HEK293 (cell line): ENCODE results near the gene RUNX1.

Source experiments
- CTCF ChIA-PET: fragments of 350-600 bp; formaldehyde crosslinking; extraction: SDS; loops from one replicate; lab custom pipeline; 2021; ENCODE audit warnings: antibody characterized with exemption; lab: Yijun Ruan, JAX
- POLR2A ChIA-PET: fragments of 300-600 bp; formaldehyde crosslinking; extraction: SDS; loops from one replicate; lab custom pipeline; 2020; ENCODE audit warnings: antibody characterized with exemption, inconsistent platforms; lab: Yijun Ruan, JAX
- H3K27ac ChIP-seq: fragments of 200-500 bp; sonication (Bioruptor generic); 2 replicates; pipeline ENCODE4 v1.5.1; 2014; ENCODE audit warnings: low read depth, low read length, control low read depth, inconsistent platforms; ENCODE audit errors: extremely low read depth
- H3K36me3 ChIP-seq, 2 experiments: fragments of 200-500 bp in 1 of 2; sonication (Bioruptor generic) in 1 of 2; 1 replicate in 1 of 2; 2 replicates in 1 of 2; pipeline ENCODE4 v1.5.1; 2014 to 2017; ENCODE audit warnings: inconsistent platforms in 2 of 2, low read length in 2 of 2; ENCODE audit not compliant: control insufficient read depth in 2 of 2, insufficient read depth in 1 of 2
- H3K4me1 ChIP-seq: fragments of 200-500 bp; sonication (Bioruptor generic); 2 replicates; pipeline ENCODE4 v1.5.1; 2014; ENCODE audit warnings: mild to moderate bottlenecking, low read length, inconsistent platforms; ENCODE audit not compliant: control insufficient read depth, insufficient read depth
- H3K4me3 ChIP-seq: 2 replicates; pipeline ENCODE4 v1.5.1; 2011; ENCODE audit warnings: low read depth, mild to moderate bottlenecking, control low read depth, low read length, moderate library complexity
- H3K9me3 ChIP-seq: fragments of 200-500 bp; sonication (Bioruptor generic); 2 replicates; pipeline ENCODE4 v1.5.1; 2014; ENCODE audit warnings: low read depth, low read length, inconsistent platforms; ENCODE audit not compliant: control insufficient read depth, insufficient read depth
- EGR2 ChIP-seq: fragments of 450-650 bp; formaldehyde crosslinking; IDR thresholded peaks from 2 replicates; pipeline ENCODE4 v1.5.1; 2016; ENCODE audit warnings: low read depth, missing biosample characterization, missing genetic modification characterization
- GFI1B ChIP-seq: fragments of 450-650 bp; formaldehyde crosslinking; IDR thresholded peaks from 2 replicates; pipeline ENCODE4 v1.5.1; 2016; ENCODE audit warnings: missing biosample characterization, missing genetic modification characterization
- GLIS1 ChIP-seq: fragments of 450-650 bp; formaldehyde crosslinking; IDR thresholded peaks from 2 replicates; pipeline ENCODE4 v1.5.1; 2016; ENCODE audit warnings: missing biosample characterization, missing genetic modification characterization
- OVOL3 ChIP-seq: fragments of 450-650 bp; formaldehyde crosslinking; IDR thresholded peaks from 2 replicates; pipeline ENCODE4 v1.5.1; 2016; ENCODE audit warnings: missing biosample characterization, missing genetic modification characterization
- SCRT2 ChIP-seq: fragments of 450-650 bp; formaldehyde crosslinking; IDR thresholded peaks from 2 replicates; pipeline ENCODE4 v1.5.1; 2016; ENCODE audit warnings: missing biosample characterization, missing genetic modification characterization
- ZBTB17 ChIP-seq: fragments of 450-650 bp; formaldehyde crosslinking; IDR thresholded peaks from 2 replicates; pipeline ENCODE4 v1.5.1; 2016; ENCODE audit warnings: missing biosample characterization, missing genetic modification characterization
- ZBTB7A ChIP-seq: fragments of 450-650 bp; formaldehyde crosslinking; IDR thresholded peaks from 2 replicates; pipeline ENCODE4 v1.5.1; 2016; ENCODE audit warnings: low read depth, missing biosample characterization, missing genetic modification characterization
- ZEB2 ChIP-seq: fragments of 450-650 bp; formaldehyde crosslinking; IDR thresholded peaks from 2 replicates; pipeline ENCODE4 v1.5.1; 2016; ENCODE audit warnings: missing biosample characterization, missing genetic modification characterization
- ZNF324 ChIP-seq: fragments of 450-650 bp; formaldehyde crosslinking; IDR thresholded peaks from 2 replicates; pipeline ENCODE4 v1.5.1; 2016; ENCODE audit warnings: missing biosample characterization, missing genetic modification characterization
- ZNF354C ChIP-seq: fragments of 450-650 bp; formaldehyde crosslinking; IDR thresholded peaks from 2 replicates; pipeline ENCODE4 v1.5.1; 2016; ENCODE audit warnings: missing biosample characterization, missing genetic modification characterization, low read depth, borderline replicate concordance
- ZNF433 ChIP-seq: fragments of 450-650 bp; formaldehyde crosslinking; IDR thresholded peaks from 2 replicates; pipeline ENCODE4 v1.5.1; 2016; ENCODE audit warnings: missing biosample characterization, missing genetic modification characterization, low read depth
- ZNF571 ChIP-seq: fragments of 450-650 bp; formaldehyde crosslinking; IDR thresholded peaks from 2 replicates; pipeline ENCODE4 v1.5.0; 2017; ENCODE audit warnings: missing biosample characterization, missing genetic modification characterization
- ZNF600 ChIP-seq: fragments of 450-650 bp; formaldehyde crosslinking; IDR thresholded peaks from 2 replicates; pipeline ENCODE4 v1.5.1; 2016; ENCODE audit warnings: missing biosample characterization, missing genetic modification characterization
- ZNF624 ChIP-seq: fragments of 450-650 bp; formaldehyde crosslinking; IDR thresholded peaks from 2 replicates; pipeline ENCODE4 v1.5.1; 2017; ENCODE audit warnings: missing biosample characterization, missing genetic modification characterization
- ZNF654 ChIP-seq: fragments of 450-650 bp; formaldehyde crosslinking; IDR thresholded peaks from 2 replicates; pipeline ENCODE4 v1.5.1; 2016; ENCODE audit warnings: low read depth, missing biosample characterization, missing genetic modification characterization
- ZNF701 ChIP-seq: fragments of 450-650 bp; formaldehyde crosslinking; IDR thresholded peaks from 2 replicates; pipeline ENCODE4 v1.5.1; 2016; ENCODE audit warnings: missing biosample characterization, missing genetic modification characterization
- ZSCAN23 ChIP-seq: fragments of 450-650 bp; formaldehyde crosslinking; IDR thresholded peaks from 2 replicates; pipeline ENCODE4 v1.5.1; 2016; ENCODE audit warnings: missing biosample characterization, missing genetic modification characterization
- TF ChIP-seq, protein P1 (sequence below): fragments of 450-650 bp; formaldehyde crosslinking; IDR thresholded peaks from 2 replicates; pipeline ENCODE4 v1.5.1; 2016; ENCODE audit warnings: missing biosample characterization, missing genetic modification characterization
- TF ChIP-seq, protein P2 (sequence below): fragments of 450-650 bp; formaldehyde crosslinking; IDR thresholded peaks from 2 replicates; pipeline ENCODE4 v1.5.1; 2016; ENCODE audit warnings: missing biosample characterization, missing genetic modification characterization

The RUNX1 gene

DNA sequence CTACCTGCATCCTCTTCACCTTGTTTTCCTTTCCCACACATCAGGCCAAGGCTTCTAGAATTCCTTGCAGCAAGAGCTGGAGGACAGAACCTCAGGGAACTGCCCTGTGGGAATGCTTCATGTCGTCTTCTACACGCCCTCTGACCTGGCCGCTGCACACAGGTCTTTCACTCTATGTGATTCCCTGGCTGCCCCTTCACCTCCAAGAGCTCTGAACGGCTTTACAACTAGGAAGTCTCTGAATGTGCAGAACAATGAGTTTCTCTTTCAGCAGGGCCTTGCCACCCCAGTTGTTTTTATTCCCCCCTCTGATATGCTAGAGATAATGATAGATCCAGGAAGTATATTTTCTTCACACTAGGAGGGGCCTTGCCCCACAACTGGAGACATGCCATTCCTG lies 237.7 kb downstream of the RUNX1 start:
- H3K4me3 ChIP-seq, result no peak overlapping the region
- H3K36me3 ChIP-seq, result no peaks in the 10 kb centered on the region
- H3K27ac ChIP-seq, result no peak overlapping the region
- ChIA-PET CTCF (interaction anchor here (1.0 to 1.7 kb wide), 2 partner anchors 65 to 78 kb away, joined by 4 to 9 read pairs; no protein-coding TSS in a partner anchor), POLR2A (interaction anchor here (1.1 to 1.4 kb wide), 3 partner anchors 66 to 77 kb away, joined by 6 to 7 read pairs (median 6); no protein-coding TSS in a partner anchor)
- H3K9me3 ChIP-seq, result peaks cover 2% of the 10 kb centered on the region
- peak; percentile 79 for TF ChIP-seq GLIS1 (tag by site-specific recombination)
- TF ChIP-seq ZBTB7A (tag by site-specific recombination), result no peak
- TF ChIP-seq ZNF354C (tag by site-specific recombination), result no peak
- H3K4me1 ChIP-seq, result peaks cover 15% of the 10 kb centered on the region

DNA sequence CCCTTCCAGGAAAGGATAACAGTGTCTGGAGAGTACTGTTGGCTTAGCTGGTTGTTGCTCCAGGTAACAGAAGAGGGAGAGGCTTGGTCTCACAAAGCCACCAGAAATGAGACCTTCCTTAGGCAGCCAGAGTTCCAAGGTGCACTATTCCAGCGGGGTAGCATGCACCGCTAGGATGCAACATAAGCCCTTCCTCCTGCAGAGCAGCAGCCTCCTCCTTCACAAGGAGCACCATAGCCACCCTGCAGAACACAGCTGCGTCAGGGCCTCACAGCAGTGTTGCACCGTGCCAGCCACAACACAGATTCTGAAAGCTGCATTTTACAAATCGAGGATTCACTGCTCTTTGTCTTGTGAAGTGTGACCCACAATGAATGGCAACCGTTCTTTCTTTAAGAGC lies 238.3 kb downstream of the RUNX1 start:
- Histone ChIP-seq H3K9me3 (peaks cover 2% of the 10 kb centered on the region), H3K4me1 (peaks cover 15% of the 10 kb centered on the region), H3K4me3 (no peak overlapping the region), H3K27ac (no peak overlapping the region)
- CTCF ChIA-PET, result interaction anchor here (1.7 kb wide), 1 partner anchor 65 kb away, joined by 9 read pairs; no protein-coding TSS in a partner anchor
- TF ChIP-seq OVOL3 (tag by site-specific recombination) (no peak), GFI1B (tag by site-specific recombination) (no peak), ZNF600 (tag by site-specific recombination) (no peak), ZNF701 (tag by site-specific recombination) (no peak), ZBTB17 (tag by site-specific recombination) (no peak)
- TF ChIP-seq, all 188 proteins: peak for 0
- H3K36me3 ChIP-seq, result no peaks in the 10 kb centered on the region
- POLR2A ChIA-PET, result no interaction called here

DNA sequence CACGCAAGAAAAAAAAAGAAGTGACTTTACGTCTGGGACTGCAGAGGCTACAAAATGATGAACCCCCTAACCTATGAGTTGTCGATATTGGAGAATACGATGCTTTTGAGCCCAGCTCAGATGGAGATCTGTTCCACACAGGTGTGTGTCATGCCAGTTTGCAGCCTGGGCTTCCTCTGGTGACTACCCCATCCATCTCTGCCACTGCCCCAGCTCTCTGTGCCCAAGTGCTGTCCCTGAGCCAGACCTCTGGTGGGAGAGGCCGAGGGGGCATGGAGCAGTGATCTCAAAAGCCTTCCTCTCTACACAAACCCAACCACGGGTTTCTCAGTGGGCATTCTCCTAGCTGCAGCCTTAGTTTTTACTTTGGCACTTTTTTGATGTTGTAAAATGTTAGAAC lies 239.3 kb downstream of the RUNX1 start:
- no peak overlapping the region for H3K4me3 ChIP-seq
- no peak overlapping the region for H3K27ac ChIP-seq
- TF ChIP-seq ZNF324 (tag by site-specific recombination) (no peak), ZNF433 (no peak), EGR2 (no peak)
- TF ChIP-seq, protein P1, sequence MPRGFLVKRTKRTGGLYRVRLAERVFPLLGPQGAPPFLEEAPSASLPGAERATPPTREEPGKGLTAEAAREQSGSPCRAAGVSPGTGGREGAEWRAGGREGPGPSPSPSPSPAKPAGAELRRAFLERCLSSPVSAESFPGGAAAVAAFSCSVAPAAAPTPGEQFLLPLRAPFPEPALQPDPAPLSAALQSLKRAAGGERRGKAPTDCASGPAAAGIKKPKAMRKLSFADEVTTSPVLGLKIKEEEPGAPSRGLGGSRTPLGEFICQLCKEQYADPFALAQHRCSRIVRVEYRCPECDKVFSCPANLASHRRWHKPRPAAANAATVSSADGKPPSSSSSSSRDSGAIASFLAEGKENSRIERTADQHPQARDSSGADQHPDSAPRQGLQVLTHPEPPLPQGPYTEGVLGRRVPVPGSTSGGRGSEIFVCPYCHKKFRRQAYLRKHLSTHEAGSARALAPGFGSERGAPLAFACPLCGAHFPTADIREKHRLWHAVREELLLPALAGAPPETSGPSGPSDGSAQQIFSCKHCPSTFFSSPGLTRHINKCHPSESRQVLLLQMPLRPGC (tag by site-specific recombination), result no peak
- ChIA-PET CTCF (interaction anchor here (0.9 to 1.7 kb wide), 2 partner anchors 64 kb away, joined by 4 to 9 read pairs; no protein-coding TSS in a partner anchor), POLR2A (no interaction called here)
- peaks cover 15% of the 10 kb centered on the region for H3K4me1 ChIP-seq
- peaks cover 2% of the 10 kb centered on the region for H3K9me3 ChIP-seq
- no peaks in the 10 kb centered on the region for H3K36me3 ChIP-seq

DNA sequence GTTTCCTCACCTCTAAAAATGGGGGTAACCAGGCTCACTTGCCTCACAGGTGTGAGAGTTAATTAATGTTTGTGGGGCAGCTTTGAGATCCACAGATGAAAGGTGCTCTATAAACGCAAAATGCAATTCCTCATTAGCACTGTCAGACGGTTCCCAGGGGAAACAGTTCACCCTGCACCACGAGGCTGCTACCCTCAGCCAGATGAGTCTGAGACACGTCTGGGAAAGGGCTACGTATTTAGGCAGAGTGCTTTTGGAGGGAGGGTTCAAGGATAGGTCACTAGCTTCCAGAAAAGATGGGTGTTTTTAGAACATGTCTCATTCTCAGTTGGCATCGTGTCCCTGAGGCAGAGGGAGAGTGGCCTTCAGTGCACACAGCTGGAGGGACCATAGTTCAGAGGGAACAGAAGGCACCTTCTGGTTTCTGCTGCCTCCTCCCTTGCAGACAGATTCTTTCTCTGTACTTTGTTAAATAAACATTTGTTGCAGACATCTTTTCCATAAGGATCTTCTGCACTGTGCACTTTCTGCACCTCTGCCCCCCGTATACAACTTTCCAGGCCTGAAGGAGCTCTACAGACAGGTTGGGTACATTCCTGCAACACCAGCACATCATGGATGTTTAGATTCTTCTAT lies 240.4 kb downstream of the RUNX1 start:
- Histone ChIP-seq H3K4me1 (peaks cover 15% of the 10 kb centered on the region), H3K4me3 (no peak overlapping the region), H3K9me3 (peaks cover 2% of the 10 kb centered on the region), H3K27ac (no peak overlapping the region), H3K36me3 (no peaks in the 10 kb centered on the region)
- POLR2A ChIA-PET, result interaction anchor here (0.9 kb wide), 1 partner anchor 80 kb away, joined by 3 read pairs; no protein-coding TSS in a partner anchor
- TF ChIP-seq ZNF571 (no peak), ZSCAN23 (tag by site-specific recombination) (no peak), EGR2 (no peak), ZNF624 (tag by site-specific recombination) (no peak), ZNF654 (tag by site-specific recombination) (no peak), ZEB2 (tag by site-specific recombination) (no peak), SCRT2 (tag by site-specific recombination) (no peak)
- TF ChIP-seq, protein P2, sequence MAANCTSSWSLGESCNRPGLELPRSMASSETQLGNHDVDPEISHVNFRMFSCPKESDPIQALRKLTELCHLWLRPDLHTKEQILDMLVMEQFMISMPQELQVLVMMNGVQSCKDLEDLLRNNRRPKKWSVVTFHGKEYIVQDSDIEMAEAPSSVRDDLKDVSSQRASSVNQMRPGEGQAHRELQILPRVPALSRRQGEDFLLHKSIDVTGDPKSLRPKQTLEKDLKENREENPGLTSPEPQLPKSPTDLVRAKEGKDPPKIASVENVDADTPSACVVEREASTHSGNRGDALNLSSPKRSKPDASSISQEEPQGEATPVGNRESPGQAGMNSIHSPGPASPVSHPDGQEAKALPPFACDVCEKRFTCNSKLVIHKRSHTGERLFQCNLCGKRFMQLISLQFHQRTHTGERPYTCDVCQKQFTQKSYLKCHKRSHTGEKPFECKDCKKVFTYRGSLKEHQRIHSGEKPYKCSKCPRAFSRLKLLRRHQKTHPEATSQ (tag by site-specific recombination), result no peak
- CTCF ChIA-PET, result interaction anchor here (0.9 to 1.6 kb wide), 2 partner anchors 63 kb away, joined by 4 read pairs; no protein-coding TSS in a partner anchor
